WTC11 (cell line): ENCODE results near the gene SMYD3. TPM values are rescaled to one million over a fixed set of nuclear protein-coding genes. Genes with fewer than 3 reads are reported as not detected.

Source experiments
- ATAC-seq: fragments of 200-7000 bp; cut with Tn5 transposase; 2 replicates; pipeline ENCODE4 v1.10.0; 2021; ENCODE audit warnings: mild to moderate bottlenecking, moderate library complexity
- CTCF ChIA-PET: fragments of 300-600 bp; sonication (Branson Sonifier 250); formaldehyde crosslinking; loops from one replicate; lab custom pipeline; 2021; ENCODE audit warnings: antibody characterized with exemption; lab: Charles Lee
- POLR2A ChIA-PET: fragments of 350-600 bp; sonication (Branson Sonifier 250); formaldehyde crosslinking; loops from one replicate; lab custom pipeline; 2021; ENCODE audit warnings: antibody characterized with exemption; lab: Charles Lee
- DNase-seq: peaks from one replicate; pipeline ENCODE4 v3.0.0; 2021; ENCODE audit warnings: low spot score
- H3K27ac Mint-ChIP-seq: 2 replicates; pipeline ENCODE4 v1.8.0; 2021; ENCODE audit warnings: mixed read lengths
- H3K27me3 Mint-ChIP-seq: 2 replicates; pipeline ENCODE4 v1.8.0; 2021; ENCODE audit warnings: low read depth, mild to moderate bottlenecking, moderate library complexity, mixed read lengths
- H3K36me3 Mint-ChIP-seq: 2 replicates; pipeline ENCODE4 v1.8.0; 2021; ENCODE audit warnings: mixed read lengths
- H3K4me1 Mint-ChIP-seq: 2 replicates; pipeline ENCODE4 v1.8.0; 2022; ENCODE audit warnings: mixed read lengths
- H3K4me3 Mint-ChIP-seq: 2 replicates; pipeline ENCODE4 v1.8.0; 2021; ENCODE audit warnings: mild to moderate bottlenecking, moderate library complexity, mixed read lengths
- H3K9me3 Mint-ChIP-seq: 2 replicates; pipeline ENCODE4 v1.8.0; 2021; ENCODE audit warnings: mixed read lengths
- ATF2 ChIP-seq: sonication (generic); formaldehyde crosslinking; IDR thresholded peaks from 2 replicates; pipeline ENCODE4 v1.8.1; 2022; ENCODE audit warnings: low read depth, missing genetic modification reagents, borderline replicate concordance
- ETV6 ChIP-seq: sonication (generic); formaldehyde crosslinking; IDR thresholded peaks from 2 replicates; pipeline ENCODE4 v1.8.1; 2022; ENCODE audit warnings: mild to moderate bottlenecking, missing genetic modification reagents
- GRHL2 ChIP-seq: fragments of 250-450 bp; sonication (Bioruptor Pico); IDR thresholded peaks from 2 replicates; pipeline ENCODE4 v1.8.0; 2022; ENCODE audit warnings: mild to moderate bottlenecking, moderate library complexity; ENCODE audit not compliant: insufficient replicate concordance, severe bottlenecking
- NR1H2 ChIP-seq: sonication (generic); formaldehyde crosslinking; IDR thresholded peaks from 2 replicates; pipeline ENCODE4 v1.9.0; 2021; ENCODE audit warnings: mild to moderate bottlenecking, moderate library complexity, missing genetic modification reagents
- PRRX2 ChIP-seq: fragments of 250-450 bp; sonication (Bioruptor Pico); IDR thresholded peaks from 2 replicates; pipeline ENCODE4 v1.8.0; 2021; ENCODE audit warnings: mild to moderate bottlenecking
- RORB ChIP-seq: fragments of 250-450 bp; sonication (Bioruptor Pico); IDR thresholded peaks from 2 replicates; pipeline ENCODE4 v1.9.0; 2021; ENCODE audit warnings: mild to moderate bottlenecking
- SMAD3 ChIP-seq: sonication (generic); formaldehyde crosslinking; IDR thresholded peaks from 2 replicates; pipeline ENCODE4 v1.8.0; 2022; ENCODE audit warnings: missing genetic modification reagents, mild to moderate bottlenecking, borderline replicate concordance
- TEAD1 ChIP-seq: sonication (generic); formaldehyde crosslinking; IDR thresholded peaks from 2 replicates; pipeline ENCODE4 v1.8.0; 2022; ENCODE audit warnings: mild to moderate bottlenecking, missing genetic modification reagents
- ZBTB21 ChIP-seq: sonication (generic); formaldehyde crosslinking; IDR thresholded peaks from 2 replicates; pipeline ENCODE4 v1.8.1; 2023; ENCODE audit warnings: mild to moderate bottlenecking, missing genetic modification reagents, borderline replicate concordance
- ZNF512 ChIP-seq: sonication (generic); formaldehyde crosslinking; IDR thresholded peaks from 2 replicates; pipeline ENCODE4 v1.8.1; 2022; ENCODE audit warnings: missing genetic modification reagents, borderline replicate concordance
- ZNF671 ChIP-seq: fragments of 250-450 bp; sonication (Bioruptor Pico); IDR thresholded peaks from 2 replicates; pipeline ENCODE4 v1.8.0; 2021; ENCODE audit warnings: mild to moderate bottlenecking
- total RNA-seq: library from RNA; stranded (reverse); gene quantifications from 3 replicates; pipeline ENCODE4 v1.2.3, GENCODE V29; 2021
- TF ChIP-seq, protein P1 (sequence below): sonication (generic); formaldehyde crosslinking; IDR thresholded peaks from 2 replicates; pipeline ENCODE4 v1.8.1; 2023; ENCODE audit warnings: mild to moderate bottlenecking, missing genetic modification reagents, moderate library complexity
- TF ChIP-seq, protein P2 (sequence below): fragments of 250-450 bp; sonication (Bioruptor Pico); IDR thresholded peaks from 2 replicates; pipeline ENCODE4 v1.9.0; 2021; ENCODE audit warnings: mild to moderate bottlenecking
- TF ChIP-seq, protein P3 (sequence below): fragments of 250-450 bp; sonication (Bioruptor Pico); IDR thresholded peaks from 2 replicates; pipeline ENCODE4 v1.9.0; 2021; ENCODE audit warnings: mild to moderate bottlenecking

The SMYD3 gene
- total RNA-seq, 1 experiment from 2014 or later = 21.4 TPM

DNA sequence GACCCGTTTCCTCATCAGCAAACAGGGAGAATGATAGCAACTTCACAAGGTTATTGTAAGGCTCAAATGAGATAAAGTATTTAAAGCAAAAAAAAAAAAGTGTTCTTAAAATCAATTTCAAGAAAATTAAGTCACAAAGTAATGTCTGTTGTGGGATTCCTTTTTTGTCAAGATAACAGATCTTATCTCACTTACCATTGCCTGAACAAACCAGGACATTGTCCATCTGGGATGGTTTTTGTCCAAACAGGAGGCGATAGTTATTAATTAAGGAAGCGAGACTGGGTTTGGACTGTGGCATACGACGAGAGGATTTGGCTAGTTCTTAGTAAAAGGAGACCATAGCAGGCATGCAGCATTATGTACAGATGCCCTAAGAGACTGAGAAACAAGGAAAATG is 458.4 kb downstream of the SMYD3 start:
- no peaks in the 10 kb centered on the region for H3K36me3 Mint-ChIP-seq
- H3K27ac Mint-ChIP-seq = no peak overlapping the region
- no peaks in the 10 kb centered on the region for H3K27me3 Mint-ChIP-seq
- TF ChIP-seq, protein P1, sequence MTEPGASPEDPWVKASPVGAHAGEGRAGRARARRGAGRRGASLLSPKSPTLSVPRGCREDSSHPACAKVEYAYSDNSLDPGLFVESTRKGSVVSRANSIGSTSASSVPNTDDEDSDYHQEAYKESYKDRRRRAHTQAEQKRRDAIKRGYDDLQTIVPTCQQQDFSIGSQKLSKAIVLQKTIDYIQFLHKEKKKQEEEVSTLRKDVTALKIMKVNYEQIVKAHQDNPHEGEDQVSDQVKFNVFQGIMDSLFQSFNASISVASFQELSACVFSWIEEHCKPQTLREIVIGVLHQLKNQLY (CRISPR knock-in tag) = no peak
- TF ChIP-seq, protein P2, sequence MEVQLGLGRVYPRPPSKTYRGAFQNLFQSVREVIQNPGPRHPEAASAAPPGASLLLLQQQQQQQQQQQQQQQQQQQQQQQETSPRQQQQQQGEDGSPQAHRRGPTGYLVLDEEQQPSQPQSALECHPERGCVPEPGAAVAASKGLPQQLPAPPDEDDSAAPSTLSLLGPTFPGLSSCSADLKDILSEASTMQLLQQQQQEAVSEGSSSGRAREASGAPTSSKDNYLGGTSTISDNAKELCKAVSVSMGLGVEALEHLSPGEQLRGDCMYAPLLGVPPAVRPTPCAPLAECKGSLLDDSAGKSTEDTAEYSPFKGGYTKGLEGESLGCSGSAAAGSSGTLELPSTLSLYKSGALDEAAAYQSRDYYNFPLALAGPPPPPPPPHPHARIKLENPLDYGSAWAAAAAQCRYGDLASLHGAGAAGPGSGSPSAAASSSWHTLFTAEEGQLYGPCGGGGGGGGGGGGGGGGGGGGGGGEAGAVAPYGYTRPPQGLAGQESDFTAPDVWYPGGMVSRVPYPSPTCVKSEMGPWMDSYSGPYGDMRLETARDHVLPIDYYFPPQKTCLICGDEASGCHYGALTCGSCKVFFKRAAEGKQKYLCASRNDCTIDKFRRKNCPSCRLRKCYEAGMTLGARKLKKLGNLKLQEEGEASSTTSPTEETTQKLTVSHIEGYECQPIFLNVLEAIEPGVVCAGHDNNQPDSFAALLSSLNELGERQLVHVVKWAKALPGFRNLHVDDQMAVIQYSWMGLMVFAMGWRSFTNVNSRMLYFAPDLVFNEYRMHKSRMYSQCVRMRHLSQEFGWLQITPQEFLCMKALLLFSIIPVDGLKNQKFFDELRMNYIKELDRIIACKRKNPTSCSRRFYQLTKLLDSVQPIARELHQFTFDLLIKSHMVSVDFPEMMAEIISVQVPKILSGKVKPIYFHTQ = no peak
- TF ChIP-seq ZNF671 (CRISPR knock-in tag) = no peak
- TF ChIP-seq, all 79 proteins: peak for 0
- ATAC-seq (no peak), DNase-seq (no peak)
- POLR2A ChIA-PET = no interaction called here
- H3K9me3 Mint-ChIP-seq = peaks cover under 1% of the 10 kb centered on the region; the same call in 1 of the 2 replicates
- H3K4me3 Mint-ChIP-seq = no peak overlapping the region
- peaks cover 7% of the 10 kb centered on the region for H3K4me1 Mint-ChIP-seq
- CTCF ChIA-PET = no interaction called here

DNA sequence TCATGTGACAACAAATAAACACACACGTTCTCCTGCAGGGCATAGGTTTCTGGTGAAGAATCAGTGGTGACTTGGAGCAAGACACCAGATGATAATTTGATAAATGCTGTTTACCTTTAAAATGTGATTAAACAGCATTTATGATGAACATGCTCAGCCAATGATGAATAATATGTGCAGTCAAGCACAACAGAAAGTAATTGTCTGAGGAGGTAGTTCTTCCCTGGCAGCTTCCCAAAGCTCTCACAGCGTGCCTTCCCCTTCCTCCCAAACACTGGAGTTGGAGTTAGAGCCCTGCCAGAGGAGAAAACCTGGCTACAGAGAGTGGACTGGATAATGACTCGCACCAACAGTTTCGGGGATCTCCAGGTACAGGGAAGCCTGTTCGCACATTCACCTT is 463.5 kb downstream of the SMYD3 start:
- no peak overlapping the region for H3K27ac Mint-ChIP-seq
- CTCF ChIA-PET = no interaction called here
- POLR2A ChIA-PET = no interaction called here
- no peak for TF ChIP-seq GRHL2 (CRISPR knock-in tag)
- TF ChIP-seq, protein P2 = no peak
- no peak for TF ChIP-seq ATF2 (CRISPR knock-in tag)
- TF ChIP-seq ETV6 = no peak
- TF ChIP-seq TEAD1 = no peak
- no peak for TF ChIP-seq RORB (CRISPR knock-in tag)
- TF ChIP-seq ZBTB21 (CRISPR knock-in tag) = no peak
- TF ChIP-seq SMAD3 (CRISPR knock-in tag) = no peak
- no peak for TF ChIP-seq NR1H2 (CRISPR knock-in tag)
- no peak for TF ChIP-seq ZNF512 (CRISPR knock-in tag)
- no peak for TF ChIP-seq ZNF671 (CRISPR knock-in tag)
- TF ChIP-seq, protein P3, sequence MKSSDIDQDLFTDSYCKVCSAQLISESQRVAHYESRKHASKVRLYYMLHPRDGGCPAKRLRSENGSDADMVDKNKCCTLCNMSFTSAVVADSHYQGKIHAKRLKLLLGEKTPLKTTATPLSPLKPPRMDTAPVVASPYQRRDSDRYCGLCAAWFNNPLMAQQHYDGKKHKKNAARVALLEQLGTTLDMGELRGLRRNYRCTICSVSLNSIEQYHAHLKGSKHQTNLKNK (CRISPR knock-in tag) = no peak
- no peak for TF ChIP-seq PRRX2 (CRISPR knock-in tag)
- no peaks in the 10 kb centered on the region for H3K27me3 Mint-ChIP-seq
- H3K4me3 Mint-ChIP-seq = no peak overlapping the region
- DNase-seq = no peak
- H3K36me3 Mint-ChIP-seq = no peaks in the 10 kb centered on the region; the same call in 1 of the 2 replicates
- no peak for ATAC-seq
- no peaks in the 10 kb centered on the region for H3K9me3 Mint-ChIP-seq
- H3K4me1 Mint-ChIP-seq = peaks cover 7% of the 10 kb centered on the region
